ENCODE measurements around the gene CAB39.

DNA sequence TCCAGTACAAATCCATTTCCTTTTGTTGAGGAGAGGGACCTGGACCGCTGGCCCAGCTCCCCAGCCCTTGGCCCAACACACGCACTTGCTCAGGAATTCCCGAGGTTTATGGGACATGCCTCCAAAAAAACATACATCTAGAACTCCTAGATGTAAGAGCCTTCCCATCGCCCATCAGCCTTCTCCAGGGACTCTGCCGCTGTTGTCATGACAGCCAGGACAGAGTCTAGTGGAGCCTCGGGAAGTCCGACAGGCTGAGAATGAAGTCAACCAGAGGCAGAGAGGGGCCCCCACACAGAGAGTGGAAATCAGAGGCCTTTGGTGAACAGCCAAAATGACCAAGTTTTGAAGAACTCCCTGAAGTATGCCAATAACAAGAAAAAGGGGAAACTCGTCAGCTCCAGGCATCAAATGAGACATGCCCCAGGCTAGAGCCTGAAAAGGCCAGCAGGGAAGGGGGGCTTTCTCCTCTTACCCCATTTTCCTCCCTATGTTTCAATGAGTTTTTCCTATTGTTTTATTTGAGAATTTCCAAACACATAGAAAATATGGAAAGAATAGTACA lies 43.2 kb upstream of the CAB39 start:
- TF ChIP-seq, protein P1, sequence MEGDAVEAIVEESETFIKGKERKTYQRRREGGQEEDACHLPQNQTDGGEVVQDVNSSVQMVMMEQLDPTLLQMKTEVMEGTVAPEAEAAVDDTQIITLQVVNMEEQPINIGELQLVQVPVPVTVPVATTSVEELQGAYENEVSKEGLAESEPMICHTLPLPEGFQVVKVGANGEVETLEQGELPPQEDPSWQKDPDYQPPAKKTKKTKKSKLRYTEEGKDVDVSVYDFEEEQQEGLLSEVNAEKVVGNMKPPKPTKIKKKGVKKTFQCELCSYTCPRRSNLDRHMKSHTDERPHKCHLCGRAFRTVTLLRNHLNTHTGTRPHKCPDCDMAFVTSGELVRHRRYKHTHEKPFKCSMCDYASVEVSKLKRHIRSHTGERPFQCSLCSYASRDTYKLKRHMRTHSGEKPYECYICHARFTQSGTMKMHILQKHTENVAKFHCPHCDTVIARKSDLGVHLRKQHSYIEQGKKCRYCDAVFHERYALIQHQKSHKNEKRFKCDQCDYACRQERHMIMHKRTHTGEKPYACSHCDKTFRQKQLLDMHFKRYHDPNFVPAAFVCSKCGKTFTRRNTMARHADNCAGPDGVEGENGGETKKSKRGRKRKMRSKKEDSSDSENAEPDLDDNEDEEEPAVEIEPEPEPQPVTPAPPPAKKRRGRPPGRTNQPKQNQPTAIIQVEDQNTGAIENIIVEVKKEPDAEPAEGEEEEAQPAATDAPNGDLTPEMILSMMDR (IDR thresholded peaks at IDR 0.05), result no peak
- no peak for TF ChIP-seq POLR2A (IDR thresholded peaks at IDR 0.05)
